ENCODE results near the gene TMEM42. TPM values are rescaled to one million over a fixed set of nuclear protein-coding genes. Genes with fewer than 3 reads are reported as not detected.

Gene TMEM42
- total RNA-seq, 4 donors from 2014 or later: 6.8 to 23.8 (median 19.7) TPM

GRCh38 chr3:44865272-44866035 is 3.7 kb downstream of the TMEM42 start:
- no peak for TF ChIP-seq CTCF (IDR thresholded peaks at IDR 0.05; ENCODE audit: low read depth)

- TF ChIP-seq CTCF (IDR thresholded peaks at IDR 0.05; ENCODE audit: low read depth): no peak
These were observed 5.9 kb downstream of the TMEM42 start for GRCh38 chr3:44867421-44868111.

- TF ChIP-seq CTCF (IDR thresholded peaks at IDR 0.05; ENCODE audit: low read depth): no peak
These were observed 8.8 kb downstream of the TMEM42 start for GRCh38 chr3:44870375-44871061.

- TF ChIP-seq CTCF (IDR thresholded peaks at IDR 0.05; ENCODE audit: low read depth): no peak
These were observed 12.6 kb downstream of the TMEM42 start, which contains the start of gene TGM4 for GRCh38 chr3:44874308-44874707. TSS of gene TGM4 (plus strand) at chr3:44874608. CDS start at chr3:44874679, 71 bp downstream.

- no peak for TF ChIP-seq CTCF (IDR thresholded peaks at IDR 0.05; ENCODE audit: low read depth)
These were observed 13.9 kb downstream of the TMEM42 start for GRCh38 chr3:44875596-44875995.

- no peak for TF ChIP-seq CTCF (IDR thresholded peaks at IDR 0.05; ENCODE audit: low read depth)
These were observed 15.6 kb downstream of the TMEM42 start for GRCh38 chr3:44877333-44877732.

GRCh38 chr3:44880284-44880683 is 18.6 kb downstream of the TMEM42 start:
- TF ChIP-seq CTCF (IDR thresholded peaks at IDR 0.05; ENCODE audit: low read depth): no peak

Measured in subcutaneous adipose tissue (tissue), 4 donors.